Ramos (cell line): ENCODE results near the gene TRPM1.

ENCODE experiments used
- in situ Hi-C: fragments of 300-500 bp; cut with MboI; formaldehyde crosslinking; loops from one replicate; pipeline ENCODE4 v1.14.3; 2022; ENCODE audit warnings: low sequenced_read_pairs; ENCODE audit not compliant: unreplicated experiment

TRPM1 gene

DNA sequence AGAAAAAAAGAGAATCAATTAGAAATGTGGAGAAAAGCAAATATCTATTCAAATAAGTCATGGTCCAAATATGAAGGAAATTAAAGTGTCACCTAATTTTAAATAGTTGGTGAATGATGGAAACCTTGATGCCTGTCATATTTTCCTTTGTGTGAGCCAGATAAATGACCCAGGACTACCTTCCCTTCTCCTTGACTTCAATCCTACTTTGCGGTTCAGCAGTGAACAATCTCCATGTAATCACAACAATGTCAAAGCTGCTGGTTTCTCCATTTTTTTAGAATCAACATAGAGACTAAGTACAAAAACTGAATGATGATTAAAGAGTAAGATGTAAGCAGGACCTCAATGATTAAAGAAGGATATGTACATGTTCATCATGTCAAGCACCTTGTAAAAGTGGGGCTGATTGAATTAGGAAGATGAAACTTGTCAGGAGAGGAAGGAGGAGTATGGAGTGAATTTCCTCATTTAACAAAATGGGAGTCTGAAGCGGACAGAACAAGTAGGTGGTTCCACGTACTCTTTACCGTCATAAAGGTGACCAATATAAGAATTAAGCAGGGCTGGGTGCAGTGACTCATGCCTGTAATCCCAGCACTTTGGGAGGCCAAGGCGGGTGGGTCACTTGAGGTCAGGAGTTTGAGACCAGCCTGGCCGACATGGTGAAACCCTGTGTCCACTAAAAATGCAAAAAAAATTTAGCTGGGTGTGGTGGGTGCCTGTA, 43.1 kb downstream of the TRPM1 start:
- in situ Hi-C loops, result no loop called here

DNA sequence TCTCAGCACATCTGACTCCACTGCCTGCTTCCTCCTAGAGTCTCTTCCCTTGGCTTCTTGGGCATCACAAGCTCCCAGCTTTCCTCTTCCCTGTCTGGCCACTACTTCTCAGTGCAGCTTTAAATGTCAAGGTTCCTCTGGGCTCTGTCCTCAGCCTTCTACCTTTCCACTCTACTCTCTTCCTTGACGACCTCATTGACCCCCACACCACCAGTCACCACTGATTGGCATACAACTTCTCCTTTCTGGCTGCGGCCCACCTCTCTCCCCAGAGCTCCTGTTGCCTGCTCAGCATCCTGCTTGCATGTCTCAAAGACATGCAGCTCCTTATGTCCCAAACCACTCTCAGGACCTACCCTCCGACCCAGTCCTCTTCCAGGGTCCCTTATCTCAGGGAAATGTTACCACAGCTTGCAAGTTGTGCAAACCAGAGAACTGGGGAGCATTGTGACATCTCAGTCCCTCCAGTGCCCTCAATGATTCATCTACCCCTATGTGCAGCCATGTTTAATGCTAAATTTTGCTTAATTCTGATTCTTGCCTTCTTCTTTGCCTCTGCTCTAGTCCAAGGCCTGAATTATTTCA, 49.9 kb downstream of the TRPM1 start:
- in situ Hi-C loops, result no loop called here

DNA sequence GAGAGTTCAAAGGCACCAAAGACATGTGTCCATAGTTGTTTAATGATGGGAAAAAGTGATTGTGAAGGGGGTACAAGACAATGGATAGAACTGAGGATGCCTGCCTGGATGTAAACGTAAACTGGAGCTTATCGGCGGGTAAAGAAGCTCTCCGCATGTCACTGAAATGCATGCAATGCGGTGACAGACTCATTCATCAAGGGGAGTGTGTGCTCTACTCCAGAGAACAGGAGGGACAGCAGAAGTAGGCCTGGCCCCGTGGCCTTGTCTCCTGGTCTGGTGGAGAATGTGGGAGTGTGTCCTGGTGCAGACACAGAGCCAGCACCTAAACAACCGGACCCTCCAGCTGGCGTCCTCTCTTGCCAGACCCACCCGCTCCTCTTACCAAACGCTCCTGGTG, 50.6 kb downstream of the TRPM1 start:
- in situ Hi-C loops, result no loop called here

DNA sequence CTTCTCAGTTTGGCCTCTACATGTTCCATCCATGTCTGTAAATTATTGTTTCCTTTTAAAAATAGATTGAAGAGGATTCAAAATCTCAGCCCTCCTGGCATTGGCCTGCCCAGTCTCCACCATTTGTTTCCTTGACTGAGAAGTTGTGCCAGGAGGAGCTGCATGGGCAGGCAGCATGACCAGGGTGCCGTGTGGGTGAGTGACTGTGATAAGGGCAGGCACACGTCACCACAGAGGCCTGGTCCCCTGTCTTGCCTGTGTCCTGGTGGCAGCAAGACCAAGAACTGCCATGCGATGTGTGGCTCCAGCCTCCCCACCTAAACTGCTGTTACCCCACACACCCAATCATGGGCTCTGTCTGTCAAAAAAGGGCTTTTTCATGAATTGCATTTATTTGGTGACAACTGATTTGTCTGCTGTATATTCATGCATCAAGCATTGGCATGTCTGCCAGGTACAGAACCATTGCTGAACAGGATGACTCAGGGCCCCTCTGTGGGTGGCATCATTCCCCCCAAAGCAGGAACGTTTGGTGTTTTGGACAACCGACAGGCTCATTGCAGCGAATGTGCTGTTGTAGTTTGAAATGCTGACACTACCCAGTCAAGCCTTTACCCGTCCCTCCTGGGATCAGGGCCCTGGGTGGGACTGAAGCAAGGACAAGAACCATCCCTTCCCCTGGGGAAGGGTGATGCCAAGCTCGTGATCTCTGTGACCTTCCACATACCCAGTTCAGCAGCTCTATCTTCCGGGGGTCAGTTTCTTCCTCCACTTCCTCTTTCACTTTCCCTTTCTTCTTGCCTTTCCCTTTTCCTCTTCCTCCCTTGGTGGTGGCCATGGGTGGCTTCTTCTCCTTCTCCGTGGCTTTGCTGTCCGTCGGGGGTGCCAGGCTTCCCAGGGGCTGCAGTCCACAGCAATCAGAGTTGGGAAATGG, 51.6 kb downstream of the TRPM1 start:
- in situ Hi-C loops, result no loop called here

DNA sequence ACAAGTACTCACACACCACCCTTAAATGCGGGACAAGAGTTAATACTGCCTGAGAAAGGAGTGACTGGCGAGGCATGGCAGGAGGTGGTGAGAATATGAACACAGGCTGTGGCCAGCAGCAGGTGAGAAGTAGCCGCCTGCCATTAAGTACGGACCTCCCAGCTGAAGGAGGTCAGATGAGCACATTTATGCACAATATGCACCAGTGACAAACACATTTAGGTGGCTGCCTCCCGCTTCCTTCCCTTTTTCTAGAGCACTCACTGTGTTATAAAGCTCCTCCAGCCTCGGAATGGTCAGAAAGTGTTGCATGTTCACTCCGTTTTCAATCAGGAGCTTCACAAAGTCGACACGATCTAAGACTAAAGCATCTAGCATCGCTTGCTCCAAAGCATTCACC, 52.4 kb downstream of the TRPM1 start:
- in situ Hi-C loops, result no loop called here

DNA sequence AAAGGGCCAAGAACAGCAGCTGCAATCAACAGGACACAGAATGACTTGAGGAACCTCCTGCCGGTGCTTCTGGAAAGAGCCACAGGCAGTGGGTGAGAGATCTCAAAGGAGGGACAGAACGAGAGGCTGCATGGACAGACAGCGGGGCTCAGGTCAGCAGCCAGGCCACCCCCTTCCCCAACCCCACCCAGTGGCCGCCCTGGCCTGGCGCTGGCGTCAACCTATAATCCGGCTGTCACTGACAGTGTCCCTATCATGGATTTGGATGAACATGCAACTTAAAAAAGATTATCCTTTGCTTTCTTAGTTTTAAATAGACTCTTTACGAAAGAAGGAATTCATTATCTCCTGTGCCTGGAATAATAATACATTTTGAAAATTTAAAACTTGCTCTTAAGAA, 54.1 kb downstream of the TRPM1 start:
- in situ Hi-C loops, result no loop called here

DNA sequence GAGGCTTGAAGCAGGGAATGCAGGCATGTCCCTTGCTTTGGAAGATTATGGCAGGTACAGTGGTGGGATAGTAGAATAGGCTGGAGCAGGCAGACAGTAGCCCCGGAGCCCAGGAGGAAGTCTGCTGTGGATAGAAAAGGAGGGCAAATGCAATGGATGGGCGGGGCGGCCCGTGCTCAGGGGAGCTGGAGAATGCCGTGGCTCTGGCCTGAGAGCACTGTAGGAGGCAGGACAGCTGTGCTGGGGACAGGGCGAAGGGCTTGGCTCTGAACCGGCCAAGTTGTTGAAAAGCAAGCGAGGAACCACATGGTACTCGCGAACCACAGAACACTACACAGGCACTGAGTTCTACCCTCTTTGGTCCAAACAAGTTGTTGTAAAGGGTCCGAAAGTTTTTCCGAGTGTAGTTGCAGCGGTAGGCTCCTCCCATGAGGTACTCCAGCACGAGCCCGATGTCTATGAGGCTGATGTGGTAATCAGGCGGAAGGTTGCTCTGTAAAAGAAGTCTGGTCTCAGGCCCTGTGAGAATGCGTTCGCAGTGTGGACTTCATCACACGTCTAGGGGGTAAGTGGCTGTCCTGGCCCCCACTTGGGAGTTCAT, 54.7 kb downstream of the TRPM1 start:
- in situ Hi-C loops, result no loop called here

DNA sequence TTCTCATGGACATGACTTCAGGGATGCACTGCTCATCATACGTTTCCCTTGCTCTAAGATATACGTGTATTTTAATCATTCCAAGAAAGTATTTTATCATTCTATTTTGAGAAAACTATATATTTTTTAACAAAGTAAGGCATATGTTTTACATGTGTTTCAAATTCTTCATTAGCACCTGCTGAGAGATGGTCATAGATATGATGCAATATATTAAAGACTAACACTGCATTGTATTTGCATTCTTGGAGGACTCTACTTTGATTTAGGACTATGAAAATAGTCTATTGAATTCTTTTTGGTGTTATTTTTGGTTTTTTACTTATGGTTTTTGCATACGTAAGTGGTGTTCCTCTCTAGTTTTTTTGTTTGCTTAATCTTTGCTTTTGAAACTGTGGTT, 55.9 kb downstream of the TRPM1 start:
- in situ Hi-C loops, result no loop called here

DNA sequence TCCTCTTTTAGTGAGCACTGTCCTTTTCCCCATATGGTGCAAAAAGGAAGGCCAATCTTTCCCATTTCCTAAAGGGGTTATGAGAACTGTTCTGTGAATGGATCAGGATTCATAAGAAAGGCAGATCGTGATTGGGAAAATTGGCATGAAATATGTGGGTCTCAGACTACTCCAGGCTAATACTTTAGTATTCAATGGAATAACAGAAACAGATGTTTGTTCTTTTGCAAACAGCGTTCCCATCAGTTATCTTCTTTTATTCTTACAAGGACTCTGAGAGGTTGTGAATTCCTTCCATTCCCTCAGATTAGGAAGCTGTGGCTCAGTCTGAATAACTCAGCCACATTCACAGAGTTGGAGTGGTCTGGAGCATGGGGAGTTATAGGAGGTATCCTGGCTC, 58.8 kb downstream of the TRPM1 start:
- in situ Hi-C loops, result no loop called here

DNA sequence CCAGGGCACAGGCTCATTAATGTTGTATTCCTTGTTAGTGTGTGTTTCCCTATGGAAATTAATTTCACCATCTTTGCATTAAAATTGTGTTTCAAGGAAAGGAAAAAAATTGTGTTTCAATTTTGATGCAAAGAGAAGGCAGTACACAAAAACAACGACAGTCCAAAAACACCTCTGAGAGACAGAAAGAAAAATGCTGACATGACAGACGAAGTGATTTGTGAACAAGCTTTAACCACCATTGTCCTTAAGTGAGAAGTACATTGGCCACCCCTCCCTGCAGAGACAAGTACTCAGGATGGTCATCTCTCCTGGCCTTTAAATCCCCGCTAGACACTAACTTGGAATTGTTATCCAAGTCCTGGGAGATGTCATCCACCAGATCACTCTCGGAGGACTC, 59.9 kb downstream of the TRPM1 start:
- in situ Hi-C loops, result no loop called here

DNA sequence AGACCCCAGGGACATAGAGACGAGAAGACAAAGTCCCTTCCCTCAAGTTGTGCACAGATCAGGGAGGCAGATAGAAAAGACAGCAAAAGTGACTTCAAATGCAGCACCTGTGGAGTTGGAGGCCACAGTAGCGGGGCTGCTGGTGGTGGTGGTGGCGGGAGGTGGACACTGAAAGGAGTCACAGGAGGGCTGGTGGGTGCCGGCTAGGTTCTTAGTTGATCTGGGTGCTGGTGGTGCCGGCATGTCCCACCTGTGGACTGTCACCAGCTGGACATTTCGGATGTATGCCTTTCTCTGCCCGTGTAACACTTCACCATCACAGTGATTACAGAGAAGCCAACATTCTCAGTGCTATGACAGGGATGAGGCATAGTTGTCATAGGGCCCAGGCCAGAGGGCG, 60.9 kb downstream of the TRPM1 start:
- in situ Hi-C loops, result no loop called here

DNA sequence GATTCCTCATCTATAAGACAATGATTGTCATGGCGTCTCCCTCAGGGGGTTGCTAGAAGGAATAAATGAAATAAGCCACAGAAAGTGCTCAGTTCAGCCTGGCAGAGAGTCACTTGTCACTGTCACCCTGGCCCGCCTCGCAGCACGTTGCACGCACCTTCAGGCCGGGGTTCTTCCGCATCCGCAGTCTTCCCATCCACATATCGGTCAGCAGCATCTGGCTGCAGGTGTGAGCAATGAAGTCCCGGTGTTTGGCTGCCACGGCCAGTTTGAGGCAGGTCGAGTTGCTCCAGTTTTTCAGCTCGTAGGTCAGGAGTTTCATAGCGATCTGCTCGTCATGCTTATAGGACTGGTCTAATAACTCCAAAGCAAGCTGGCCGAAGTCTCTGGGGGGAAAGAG, 61.6 kb downstream of the TRPM1 start:
- in situ Hi-C loops, result no loop called here

DNA sequence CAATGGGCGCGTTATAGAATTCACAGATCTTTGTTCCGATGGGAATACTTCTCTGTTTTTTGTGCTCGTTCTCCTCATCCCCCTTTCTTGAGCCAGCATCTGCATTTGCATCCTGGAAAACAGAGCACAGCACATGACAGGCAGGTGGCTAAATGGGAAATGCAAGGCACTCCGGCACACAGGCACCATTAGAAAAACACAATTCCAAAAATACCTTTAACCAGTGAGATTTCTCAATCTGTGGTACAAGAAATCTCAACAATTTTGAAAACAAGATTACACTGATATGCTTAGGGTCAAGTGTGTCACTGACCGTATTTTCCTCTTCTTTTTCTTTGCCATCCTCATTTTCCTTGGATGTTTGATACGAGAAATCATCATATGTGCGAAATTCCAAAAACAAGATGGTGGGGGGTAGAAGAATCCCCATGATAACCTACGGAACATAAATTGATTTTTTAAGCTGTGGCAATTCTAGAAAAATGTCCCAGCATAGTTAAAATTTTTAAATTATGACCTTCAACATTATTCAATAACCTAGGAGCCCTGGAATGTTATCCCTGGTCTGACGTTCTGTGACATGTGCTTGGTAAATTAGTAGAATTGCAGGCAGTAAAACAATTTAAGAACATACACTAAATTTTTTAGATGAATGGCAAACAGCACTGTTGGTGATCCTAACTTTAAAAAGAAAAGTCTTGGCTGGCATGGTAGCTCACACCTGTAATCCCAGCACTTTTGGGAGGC, 63.6 kb downstream of the TRPM1 start:
- in situ Hi-C loops, result no loop called here

DNA sequence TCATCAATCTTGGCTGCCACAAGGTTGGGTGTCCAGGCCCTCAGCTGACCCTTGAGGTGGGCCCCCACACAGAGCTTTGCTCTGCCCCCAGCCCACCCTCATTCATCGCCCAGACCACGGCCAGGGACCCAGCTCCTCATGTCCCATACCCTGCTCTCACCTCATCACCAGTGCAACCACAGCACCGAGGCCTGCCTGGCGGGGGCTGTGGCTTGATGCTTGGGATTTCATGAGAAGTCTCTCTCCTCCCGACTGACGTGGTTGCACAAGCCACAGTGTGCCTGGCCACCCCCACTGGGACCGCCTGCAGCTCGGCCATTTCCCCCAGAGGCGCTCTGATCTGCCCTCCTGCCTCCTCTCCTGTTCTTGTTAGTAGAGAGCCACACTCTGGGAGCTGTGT, 64.7 kb downstream of the TRPM1 start:
- in situ Hi-C loops, result no loop called here

DNA sequence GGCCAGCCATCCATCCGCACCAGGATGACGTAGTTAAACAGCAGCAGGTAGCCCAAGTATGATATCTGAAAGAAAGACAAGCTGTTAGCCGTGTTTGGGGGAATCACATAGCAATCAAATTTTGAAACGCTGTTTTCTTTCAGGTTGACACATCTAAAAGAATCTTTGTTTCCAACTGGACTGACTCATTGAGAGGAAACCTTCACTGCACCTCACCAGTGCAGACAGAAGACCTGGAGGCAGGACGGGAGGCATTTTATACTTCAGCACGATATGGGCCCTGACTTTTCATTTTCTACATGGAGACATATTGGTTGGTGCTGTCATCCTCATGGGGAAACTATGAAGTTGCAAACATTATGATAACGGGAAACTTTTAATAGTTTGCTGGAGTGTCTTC, 65.9 kb downstream of the TRPM1 start:
- in situ Hi-C loops, result no loop called here

DNA sequence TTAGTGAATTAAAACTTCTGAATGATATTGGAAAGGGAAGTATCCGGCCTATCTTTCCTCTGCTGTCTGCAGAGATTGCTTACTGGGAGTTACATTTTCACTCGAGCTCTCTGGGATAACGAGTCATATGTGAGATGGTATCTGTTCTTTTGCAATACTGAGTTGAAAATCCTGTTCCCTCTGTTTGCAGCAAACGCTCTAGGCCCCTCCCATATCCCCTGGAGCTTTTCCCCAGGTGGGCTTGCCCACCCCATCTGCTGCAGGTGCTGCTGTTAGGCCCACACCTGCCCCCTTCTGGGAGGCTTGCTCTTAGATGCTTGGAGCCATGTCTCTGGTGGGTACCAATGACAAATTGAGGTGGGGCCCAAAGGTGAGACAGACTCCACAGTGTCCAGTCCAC, 67.4 kb downstream of the TRPM1 start:
- in situ Hi-C loops, result no loop called here

DNA sequence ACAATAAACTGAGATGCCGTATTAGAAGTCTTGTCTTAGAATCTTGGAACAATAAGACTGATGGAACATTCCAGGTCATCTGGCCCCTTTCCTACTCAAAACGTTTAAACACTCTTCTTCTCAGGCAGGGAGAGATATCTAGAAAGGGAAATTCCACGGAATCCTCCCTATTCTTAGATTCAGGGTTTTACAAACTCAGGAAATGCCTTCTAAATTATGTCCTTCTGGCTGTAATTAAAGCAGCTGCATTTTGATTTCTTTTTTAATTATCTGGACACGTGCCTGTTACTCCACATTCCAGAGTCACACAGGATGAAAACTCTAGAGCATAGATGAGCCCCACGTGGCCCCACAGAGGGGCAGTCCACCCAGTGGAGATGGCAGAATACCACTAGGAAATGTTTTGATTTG, 68.6 kb downstream of the TRPM1 start:
- in situ Hi-C loops, result no loop called here

DNA sequence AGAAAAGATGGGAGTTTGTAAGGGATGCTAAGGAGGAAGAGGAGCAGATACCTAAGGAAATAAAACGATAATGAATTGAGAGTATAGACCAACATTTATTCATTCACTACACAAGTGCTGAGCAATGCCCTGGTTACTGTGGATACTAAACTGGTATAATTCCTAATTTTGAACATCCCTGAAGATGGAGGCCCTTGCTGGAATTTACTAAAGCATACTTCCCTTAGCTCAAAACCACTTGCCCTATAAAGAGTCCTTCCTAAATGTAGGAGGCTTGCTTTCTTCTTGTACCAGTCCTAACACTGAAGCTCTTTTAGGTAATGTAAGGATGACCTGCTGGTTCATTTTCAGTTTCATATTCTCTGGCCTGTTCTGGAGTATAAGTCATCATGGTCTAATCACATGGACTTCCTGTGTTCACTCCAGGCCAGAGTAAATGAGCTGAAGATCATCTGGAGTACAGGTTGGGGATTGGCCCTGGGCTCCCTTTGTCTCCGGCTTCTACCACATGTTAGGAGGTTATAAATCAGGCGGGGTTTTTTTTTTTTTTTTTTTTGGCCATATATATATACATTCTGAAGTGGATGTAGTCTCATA, 70.0 kb downstream of the TRPM1 start:
- in situ Hi-C loops, result no loop called here

DNA sequence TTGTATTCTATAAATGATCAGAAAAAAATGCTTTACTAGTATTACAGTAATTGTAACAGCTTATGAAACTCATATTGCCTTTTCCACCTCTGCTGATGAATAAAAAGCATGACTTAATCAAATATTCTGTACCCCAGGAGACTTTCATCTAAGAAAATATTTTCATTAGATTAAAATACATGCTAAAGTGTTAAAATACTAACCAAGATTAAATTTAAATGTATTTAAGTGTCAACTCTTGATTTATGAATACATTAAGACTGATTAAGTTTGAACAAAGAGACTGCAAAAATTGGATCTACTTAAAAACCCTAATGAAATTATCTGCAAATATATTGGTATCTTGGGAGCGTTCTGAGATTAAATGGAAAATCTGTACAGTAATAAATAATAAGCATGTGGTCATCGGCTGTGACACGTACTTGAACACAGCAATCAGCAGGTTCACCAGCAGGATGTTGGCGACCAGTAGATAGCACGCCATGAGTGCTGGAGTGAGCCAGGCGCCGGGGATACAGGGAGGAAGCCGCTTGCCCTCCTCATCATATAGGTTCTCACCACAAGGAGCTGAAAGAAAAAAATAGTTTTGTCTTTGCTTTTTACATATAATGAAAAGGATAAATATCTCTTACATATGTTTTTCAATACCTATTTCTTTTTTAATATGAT, 73.5 kb downstream of the TRPM1 start:
- in situ Hi-C loops, result no loop called here
